Amniotic stem cell (primary cell): ENCODE results near the gene GRK4.
"Not testable (repeated sequence)": the region's sequence is repeated elsewhere in the genome, so short reads cannot be mapped to it uniquely, and the experiment has no call there.

Experiments
- DNase-seq: peaks from one replicate; lab custom pipeline; 2025; lab: John Stamatoyannopoulos, UW

Gene GRK4

DNA sequence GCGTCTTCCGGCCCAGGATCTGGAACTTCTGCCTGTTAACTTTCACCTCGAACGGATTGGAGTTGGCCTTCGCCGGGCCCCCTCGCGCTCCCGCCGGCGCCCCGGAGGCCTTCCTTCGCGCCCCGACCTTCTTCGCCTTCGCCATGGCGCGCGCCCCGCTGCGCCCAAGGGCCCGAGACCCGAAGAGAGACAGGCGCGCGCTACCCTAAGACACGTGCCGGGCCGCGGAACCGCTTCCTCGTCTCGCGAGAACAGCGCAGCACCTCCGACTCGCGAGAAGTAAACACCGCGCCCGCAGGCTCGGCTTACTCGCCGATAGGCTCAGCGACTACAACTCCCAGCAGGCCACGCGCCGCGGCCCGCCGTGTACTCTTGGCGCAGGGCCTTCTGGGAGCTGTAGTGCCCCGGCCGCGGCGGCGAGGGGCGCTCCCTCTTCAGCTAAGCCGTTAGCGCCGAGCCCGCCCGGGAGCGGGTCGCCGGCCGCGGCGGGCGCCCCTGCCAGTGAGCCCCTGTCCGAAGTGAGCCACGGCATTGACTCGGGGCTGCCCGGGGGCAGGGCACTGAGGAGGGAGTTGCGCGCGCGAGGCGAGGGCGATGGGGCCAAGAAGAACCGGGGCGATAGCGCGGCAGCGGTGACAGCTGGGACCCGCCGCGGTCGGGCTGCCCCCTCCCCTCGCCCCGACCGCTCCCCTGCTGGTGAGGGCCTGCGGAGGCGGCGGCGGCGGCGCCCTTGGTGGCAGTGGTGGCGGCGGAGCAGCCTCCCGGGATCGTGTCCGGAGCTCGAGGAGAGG lies at the start of gene GRK4, which contains the start of gene NOP14:
TSS of gene GRK4 (plus strand) at position 397 of the 791 bp plus-strand sequence. CDS start 500 bp downstream, outside the sequence.
TSS of gene NOP14 (minus strand) at position 232 of the 791 bp plus-strand sequence. CDS start at position 145, 87 bp downstream.
- peak; percentile 99 for DNase-seq

DNA sequence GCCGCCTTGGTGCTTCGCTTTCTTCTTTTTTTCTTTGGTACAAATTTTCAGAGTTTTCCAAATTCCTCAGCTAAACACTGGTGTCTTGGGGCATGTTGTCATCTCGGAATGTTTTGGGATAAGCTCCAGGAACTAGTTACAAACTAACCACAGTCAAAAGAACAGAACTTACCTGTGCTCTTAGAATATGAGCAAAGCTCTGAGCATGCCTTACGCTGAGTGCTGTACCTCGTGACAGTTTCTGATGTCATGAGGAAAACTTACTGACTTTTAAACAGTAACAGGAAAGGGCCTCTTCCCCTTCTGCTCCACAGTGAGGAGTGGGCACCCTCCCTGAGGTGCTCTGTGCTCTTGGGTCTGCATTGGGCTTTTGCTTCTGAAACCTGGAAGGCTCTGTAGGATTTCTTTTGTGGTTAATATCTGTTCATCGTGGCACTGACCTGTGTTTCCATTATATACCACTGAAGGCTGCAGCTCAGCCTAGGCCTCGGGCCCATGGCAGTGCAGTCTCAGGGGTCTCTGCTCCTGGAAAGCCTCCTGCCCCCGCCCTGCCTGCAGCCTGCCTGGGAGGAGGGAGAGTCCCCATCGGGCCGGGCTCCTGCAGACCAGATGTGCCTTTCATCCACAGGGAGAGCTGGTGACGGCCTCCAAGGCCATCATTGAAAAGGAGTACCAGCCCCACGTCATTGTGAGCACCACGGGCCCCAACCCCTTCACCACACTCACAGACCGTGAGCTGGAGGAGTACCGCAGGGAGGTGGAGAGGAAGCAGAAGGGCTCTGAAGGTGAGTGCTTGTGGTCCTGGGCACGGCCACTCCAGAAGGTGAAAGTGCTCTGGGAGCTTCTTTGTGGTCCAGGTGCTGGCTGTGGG lies 48.9 kb upstream of the GRK4 start:
- no peak for DNase-seq

DNA sequence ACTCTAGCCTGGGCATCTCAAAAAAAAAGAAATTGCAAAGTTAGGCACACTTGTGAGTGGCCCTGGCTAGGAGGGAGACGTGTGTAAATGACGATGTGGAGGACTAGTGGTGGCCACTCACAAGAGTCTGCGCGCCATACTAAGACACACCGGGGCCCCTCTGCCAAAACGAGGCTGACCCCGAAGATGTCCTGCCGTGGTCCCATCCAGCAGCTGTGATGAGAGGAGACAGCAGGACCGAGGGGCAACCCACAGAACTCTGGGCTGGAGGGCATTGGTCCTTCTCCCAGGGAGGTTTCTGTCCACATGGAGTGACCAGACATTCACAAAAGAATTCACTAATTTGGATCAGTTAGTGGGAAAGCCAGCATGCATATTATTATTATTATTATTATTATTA lies 47.6 kb upstream of the GRK4 start:
- DNase-seq, result no peak

DNA sequence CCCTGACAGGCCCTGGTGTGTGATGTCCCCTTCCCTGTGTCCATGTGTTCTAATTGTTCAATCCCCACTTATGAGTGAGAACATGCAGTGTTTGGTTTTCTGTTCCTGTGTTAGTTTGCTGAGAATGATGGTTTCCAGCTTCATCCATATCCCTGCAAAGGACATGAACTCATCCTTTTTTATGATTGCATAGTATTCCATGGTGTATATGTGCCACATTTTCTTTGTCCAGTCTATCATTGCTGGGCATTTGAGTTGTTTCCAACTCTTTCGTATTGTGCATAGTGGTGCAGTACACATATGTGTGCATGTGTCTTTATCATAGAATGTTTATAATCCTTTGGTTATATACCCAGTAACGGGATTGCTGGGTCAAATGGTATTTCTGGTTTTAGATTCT lies 46.7 kb upstream of the GRK4 start:
- not testable (repeated sequence) for DNase-seq

DNA sequence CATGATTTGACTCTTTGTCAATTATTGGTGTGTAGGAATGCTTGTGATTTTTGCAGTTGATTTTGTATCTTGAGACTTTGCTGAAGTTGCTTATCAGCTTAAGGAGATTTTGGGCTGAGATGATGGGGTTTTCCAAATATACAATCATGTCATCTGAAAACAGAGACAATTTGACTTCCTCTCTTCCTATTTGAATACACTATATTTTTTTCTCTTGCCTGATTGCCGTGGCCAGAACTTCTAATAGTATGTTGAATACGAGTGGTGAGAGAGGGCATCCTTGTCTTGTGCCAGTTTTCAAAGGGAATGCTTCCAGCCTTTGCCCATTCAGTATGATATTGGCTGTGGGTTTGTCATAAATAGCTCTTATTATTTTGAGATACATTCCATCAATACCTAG lies 45.1 kb upstream of the GRK4 start:
- DNase-seq, result not testable (repeated sequence)

DNA sequence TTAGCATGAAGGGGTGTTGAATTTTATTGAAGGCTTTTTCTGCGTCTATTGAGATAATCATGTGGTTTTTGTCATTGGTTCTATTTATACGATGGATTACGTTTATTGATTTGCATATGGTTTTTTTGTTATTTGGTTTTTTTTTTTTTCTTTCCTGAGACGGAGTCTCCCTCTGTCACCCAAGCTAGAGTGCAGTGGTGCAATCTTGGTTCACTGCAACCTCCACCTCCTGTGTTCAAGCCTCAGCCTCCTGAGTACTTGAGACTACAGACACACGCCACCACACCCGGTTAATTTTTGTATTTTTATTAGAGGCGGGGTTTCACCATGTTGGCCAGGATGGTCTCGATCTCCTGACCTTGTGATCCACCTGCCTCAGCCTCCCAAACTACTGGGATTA lies 44.7 kb upstream of the GRK4 start:
- not testable (repeated sequence) for DNase-seq

DNA sequence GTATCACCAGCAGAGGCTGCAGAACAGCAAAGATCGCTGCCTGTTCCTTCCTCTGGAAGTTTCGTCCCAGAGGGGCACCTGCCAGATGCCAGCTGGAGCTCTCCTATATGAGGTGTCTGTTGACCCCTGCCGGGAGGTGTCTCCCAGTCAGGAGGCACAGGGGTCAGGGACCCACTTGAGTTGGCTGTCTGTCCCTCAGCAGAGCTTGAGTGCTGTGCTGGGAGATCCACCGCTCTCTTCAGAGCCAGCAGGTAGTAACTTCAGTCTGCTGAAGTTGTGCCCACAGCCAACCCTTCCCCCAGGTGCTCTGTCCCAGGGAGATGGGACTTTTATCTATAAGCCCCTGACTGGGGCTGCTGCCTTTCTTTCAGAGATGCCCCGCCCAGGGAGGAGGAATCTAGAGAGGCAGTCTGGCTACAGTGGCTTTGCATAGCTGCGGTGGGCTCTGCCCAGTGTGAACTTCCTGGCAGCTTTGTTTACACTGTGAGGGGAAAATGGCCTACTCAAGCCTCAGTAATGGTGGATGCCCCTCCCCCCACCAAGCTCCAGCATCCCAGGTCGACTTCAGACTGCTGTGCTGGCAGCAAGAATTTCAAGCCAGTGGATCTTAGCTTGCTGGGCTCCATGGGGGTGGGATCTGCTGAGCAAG lies 40.8 kb upstream of the GRK4 start:
- not testable (repeated sequence) for DNase-seq

DNA sequence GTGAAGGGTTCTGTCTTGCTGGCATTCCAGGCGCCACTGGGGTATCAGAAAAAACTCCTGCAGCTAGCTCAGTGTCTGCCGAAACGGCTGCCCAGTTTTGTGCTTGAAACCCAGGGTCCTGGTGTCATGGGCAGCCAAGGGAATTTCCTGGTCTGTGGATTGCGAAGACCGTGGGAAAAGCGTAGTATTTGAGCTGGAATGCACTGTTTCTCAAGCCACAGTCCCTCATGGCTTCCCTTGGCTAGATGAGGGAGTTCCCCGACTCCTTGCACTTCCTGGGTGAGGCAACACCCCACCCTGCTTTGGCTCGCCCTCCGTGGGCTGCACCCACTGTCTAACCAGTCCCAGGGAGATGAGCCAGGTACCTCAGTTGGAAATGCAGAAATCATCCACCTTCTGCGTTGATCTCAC lies 40.2 kb upstream of the GRK4 start:
- no peak for DNase-seq

DNA sequence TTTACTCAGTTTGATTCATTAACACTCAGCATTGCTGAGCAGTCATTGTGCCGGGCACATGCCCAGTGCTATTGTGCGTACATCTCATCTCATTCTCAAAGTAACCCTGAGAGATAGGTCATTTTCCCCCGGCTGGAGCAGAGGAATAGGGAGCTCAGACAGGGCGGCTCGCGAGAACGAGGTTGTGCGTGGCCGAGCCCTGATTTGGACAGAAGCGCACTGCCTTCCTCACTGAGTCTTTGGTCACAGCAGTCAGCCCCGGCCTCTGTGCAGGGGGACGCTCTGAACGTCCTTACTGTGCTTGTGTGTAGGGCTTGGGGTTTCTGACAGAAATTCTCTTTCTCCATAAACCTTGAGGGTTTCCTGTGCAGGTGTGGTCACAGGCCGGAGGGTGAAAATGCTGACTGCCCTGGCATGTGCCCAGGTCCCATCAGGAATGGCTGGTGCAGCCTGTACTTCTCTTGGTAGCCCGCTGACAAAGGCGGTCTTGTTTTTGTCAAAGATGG lies 39.6 kb upstream of the GRK4 start:
- DNase-seq, result no peak

DNA sequence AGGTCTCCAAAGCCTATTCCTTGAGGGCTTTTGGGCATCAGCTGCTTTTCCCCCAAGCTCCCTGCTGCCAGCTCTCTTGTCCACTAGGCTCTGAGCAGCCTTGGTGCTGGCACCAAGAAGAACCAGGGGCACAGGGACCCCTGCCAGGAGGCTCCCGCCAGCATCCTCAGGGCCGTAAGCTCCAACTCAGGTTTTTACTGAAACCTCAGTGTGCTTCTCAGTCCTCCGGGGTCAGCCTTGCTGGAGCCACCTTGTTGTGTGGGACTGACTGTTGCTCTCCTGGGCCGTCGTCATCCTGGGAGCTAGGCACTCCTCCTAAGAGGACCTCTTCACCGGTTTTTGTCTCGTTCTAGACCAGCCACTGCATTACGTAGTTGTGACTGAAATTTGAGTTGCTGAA lies 39.1 kb upstream of the GRK4 start:
- no peak for DNase-seq

DNA sequence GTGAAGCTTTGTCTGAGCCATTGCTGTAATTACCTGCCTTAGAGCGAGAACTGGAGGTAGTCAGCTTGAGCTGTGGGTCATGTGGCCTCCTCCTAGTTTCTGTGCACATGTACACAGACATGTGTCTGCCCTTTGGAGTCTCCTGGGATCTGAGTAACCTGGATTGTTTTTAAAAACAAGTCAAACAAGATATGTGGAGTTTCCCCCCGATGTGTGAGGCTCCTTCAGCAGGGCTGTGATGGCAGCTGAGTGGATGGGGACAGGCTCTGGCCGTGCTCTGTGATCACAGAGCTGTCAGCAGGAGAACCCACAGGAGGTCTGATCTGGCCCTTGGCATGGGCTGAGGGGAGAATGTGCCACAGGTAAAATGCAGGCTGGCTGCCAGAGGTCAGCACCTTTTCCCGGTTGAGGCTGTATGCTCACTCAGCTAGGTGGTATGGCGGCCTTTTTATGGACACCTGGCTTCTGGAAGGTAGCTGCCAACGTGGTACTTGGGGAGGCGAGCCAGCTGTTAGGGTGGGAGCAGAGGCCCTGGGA lies 38.5 kb upstream of the GRK4 start:
- DNase-seq, result no peak

DNA sequence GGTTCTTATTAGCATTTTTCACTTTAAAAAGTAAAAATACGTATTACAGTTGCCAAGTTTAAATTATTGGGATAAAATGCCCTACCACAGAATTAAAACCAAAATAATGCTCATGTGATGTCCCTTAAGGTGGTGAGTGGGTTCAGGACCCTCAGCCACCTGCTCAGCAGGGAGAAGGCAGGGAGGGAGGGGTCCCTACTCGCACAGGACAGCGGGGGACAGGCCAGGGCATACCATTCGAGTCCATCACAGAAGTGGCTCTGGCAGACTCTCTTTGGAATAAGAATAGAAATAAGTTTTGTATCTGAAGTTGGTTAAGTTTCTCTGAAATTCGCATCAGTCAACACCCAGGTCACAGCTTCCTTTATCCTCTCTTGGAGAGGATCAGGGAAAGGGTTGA lies 37.9 kb upstream of the GRK4 start:
- no peak for DNase-seq

DNA sequence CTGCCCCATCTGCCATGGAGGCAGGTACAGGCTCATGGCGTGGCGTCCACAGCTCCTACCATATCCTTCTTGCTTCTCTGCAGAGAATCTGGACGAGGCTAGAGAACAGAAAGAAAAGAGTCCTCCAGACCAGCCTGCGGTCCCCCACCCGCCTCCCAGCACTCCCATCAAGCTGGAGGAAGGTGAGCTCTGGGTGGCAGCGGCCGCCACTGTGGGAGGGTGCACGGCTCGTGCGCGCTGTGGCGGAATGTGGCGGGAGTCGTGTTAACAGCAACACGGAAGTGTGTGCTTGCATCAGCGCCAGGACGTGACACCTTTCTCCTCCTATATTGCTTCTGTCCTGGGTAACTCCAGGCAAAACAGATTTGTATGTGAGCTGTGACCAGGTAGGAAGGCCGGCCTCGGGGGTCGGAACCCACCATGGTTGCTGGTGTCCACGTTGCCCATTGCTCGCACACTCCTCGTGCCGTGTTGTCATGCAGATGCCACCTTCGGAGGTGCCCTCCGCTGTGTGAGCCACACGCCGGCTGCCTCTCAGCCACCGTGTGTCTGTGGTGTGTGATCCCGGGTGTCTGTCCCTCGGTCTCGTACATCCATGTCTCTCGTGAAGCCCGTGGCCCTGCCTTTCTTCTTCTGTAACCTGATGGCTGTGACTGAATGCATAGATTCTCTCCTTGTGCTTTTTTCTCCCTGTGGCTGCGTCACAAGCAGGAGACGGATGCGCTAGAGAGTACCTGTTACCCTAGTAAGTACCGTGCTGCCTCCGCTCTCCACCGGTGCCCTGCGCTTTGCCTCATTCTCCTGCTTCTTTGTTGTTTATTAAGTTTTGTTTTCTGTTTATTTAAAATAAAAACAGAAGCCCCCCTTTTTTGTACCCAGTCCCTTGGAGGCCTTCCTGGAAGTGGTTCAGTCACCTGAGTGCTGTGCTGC lies 37.2 kb upstream of the GRK4 start:
- no peak for DNase-seq

DNA sequence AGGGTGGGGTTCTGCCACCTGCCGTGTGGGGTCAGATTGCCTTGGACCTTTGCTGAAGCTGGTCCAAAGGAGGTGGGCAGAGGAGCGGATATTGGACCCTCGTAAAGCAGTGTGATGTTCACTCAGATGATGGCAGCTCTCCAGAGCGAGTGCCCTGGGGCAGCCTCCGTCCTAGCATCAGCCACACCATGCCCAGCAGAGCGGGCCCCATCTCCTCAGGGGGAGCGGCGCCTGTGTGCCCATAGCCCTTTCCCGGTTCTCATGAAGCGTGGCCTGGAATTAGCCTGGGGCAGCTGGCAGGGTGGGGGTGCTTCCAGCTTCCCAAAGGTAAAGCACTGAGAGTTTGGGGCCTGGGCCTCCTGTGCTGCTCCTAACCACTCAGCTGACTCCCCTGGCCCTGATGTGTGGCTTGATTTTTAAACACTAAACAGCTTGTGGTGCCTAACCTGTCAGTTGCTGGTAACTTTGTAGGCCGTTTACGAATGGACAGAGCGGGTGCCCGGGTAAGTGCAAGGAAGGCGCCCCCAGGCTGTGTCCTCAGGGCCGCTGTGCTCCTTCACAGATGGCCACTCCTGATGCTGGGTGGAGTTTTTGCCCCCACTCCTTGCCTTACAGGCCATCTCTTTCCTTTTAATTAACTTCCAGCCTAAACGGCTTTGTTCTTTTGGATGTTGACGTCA lies 36.2 kb upstream of the GRK4 start:
- no peak for DNase-seq

DNA sequence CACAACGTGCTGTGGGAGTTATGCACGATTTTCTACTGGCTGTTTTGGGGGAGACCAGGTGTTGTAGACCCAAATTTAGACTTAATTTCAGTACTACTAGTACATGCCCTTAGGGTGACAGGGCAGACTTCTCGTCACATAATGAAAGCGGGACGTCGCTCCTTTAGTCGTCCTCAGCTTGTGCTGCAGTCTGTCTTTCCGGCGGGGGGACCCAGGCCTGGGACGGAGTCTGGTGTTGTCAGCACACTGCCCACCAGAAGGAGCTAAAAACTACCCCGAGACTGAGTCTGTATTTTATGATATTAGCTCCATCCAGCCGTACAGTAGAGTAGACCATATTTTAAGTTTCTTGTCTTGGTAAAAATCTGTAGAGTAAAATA lies 35.7 kb upstream of the GRK4 start:
- no peak for DNase-seq

DNA sequence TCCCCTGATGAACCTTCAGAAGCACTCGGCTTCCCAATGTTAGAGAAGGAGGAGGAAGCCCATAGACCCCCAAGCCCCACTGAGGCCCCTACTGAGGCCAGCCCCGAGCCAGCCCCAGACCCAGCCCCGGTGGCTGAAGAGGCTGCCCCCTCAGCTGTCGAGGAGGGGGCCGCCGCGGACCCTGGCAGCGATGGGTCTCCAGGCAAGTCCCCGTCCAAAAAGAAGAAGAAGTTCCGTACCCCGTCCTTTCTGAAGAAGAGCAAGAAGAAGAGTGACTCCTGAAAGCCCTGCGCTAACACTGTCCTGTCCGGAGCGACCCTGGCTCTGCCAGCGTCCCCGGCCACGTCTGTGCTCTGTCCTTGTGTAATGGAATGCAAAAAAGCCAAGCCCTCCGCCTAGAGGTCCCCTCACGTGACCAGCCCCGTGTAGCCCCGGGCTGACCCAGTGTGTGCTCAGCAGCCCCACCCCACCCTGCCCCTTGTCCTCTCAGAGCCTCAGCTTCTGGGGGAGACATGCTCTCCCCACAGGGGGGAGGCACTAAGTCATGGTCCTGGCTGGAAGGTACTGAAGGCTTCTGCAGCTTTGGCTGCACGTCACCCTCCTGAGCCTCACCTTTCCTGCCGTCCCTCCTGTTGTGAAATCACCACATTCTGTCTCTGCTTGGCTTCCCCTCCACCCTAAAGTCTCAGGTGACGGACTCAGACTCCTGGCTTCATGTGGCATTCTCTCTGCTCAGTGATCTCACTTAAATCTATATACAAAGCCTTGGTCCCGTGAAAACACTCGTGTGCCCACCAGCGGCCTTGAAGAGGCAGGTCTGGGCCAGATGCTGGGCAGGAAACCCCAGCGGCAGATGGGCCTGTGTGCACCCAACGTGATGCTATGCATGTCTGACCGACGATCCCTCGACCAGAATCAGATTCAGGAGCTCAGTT lies 34.9 kb upstream of the GRK4 start:
- no peak for DNase-seq

DNA sequence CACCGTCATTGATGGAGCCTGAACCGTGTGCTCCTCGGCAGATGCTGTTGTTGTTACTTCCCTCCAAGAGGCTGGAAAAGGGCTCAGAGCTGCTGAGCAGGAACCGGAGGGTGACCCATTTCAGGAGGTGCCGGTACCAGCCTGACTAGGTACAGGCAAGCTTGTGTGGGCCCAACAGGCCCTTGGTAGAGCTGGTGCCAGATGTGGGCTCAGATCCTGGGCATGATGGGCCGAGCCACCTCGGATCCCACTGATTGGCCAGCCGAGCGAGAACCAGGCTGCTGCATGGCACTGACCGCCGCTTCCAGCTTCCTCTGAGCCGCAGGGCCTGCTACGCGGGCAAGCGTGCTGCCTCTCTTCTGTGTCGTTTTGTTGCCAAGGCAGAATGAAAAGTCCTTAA lies 33.9 kb upstream of the GRK4 start:
- no peak for DNase-seq

DNA sequence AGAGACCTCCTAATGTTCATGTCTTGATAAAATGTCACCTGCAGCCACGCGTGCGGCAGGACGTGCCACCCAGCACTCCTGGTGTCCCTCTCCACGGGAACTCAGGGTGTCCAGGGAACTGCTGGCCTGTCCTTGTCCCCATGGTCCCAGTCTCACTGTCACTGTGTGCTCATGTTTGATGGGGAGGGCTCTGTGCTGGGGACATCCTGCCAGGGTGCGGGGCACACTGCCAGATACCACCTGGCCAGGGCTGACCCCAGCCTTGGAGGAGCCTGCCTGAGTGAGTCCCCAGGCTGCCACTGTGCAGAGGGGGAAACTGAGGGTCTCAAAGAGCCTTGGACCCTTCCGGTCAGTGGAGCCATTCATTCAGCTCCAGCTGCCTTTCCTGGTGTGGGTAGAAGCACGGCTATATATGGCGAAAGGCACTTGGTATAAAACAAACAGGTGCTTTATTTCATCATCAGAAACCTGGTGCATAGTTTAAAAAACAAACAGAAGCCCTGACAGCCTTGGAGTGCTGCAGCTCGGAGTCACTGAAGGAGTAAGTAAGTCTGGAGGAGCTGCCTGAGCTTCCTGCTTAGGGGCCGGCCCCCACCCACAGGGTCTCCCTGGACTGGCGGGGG lies 33.1 kb upstream of the GRK4 start:
- DNase-seq, result no peak
